B cell (primary cell): ENCODE measurements around the gene LZTFL1. TPM values are rescaled to one million over a fixed set of nuclear protein-coding genes. Genes with fewer than 3 reads are reported as not detected.

Experiments used
- ATAC-seq: fragments of 200-7000 bp; cut with Tn5 transposase; one replicate; pipeline ENCODE4 v1.10.0; 2021; ENCODE audit warnings: low read depth, mild to moderate bottlenecking, moderate number of reproducible peaks, moderate library complexity
- CTCF ChIA-PET: fragments of 350-600 bp; sonication (Branson Sonifier 250); formaldehyde crosslinking; loops from one replicate; lab custom pipeline; 2021; ENCODE audit warnings: antibody characterized with exemption, inconsistent platforms; lab: Charles Lee
- POLR2A ChIA-PET: fragments of 350-600 bp; sonication (Branson Sonifier 250); formaldehyde crosslinking; loops from one replicate; lab custom pipeline; 2021; ENCODE audit warnings: antibody characterized with exemption; lab: Charles Lee
- DNase-seq: peaks from one replicate; pipeline ENCODE4 v3.0.0; 2013
- H2AFZ ChIP-seq: 2 replicates; pipeline ENCODE4 v1.6.1; 2012; ENCODE audit warnings: mild to moderate bottlenecking, low read depth, low read length; ENCODE audit not compliant: insufficient read depth, poor library complexity, severe bottlenecking
- H3K27ac ChIP-seq, 2 donors: 1 replicate in 1 of 2; 2 replicates in 1 of 2; pipeline ENCODE4 v1.5.1; 2012 to 2013; ENCODE audit warnings: low read length in 2 of 2, mild to moderate bottlenecking in 2 of 2, moderate library complexity in 1 of 2
- H3K27me3 ChIP-seq, 4 experiments: fragments of 200-600 bp in 1 of 4; sonication (generic) in 1 of 4; replicated peaks in 1 of 4; 1 replicate in 2 of 4; 2 replicates in 2 of 4; pipeline versions ENCODE4 v1.6.1 to v1.7.0; 2013 to 2016; ENCODE audit warnings: low read length in 3 of 4, mild to moderate bottlenecking in 2 of 4, mixed read lengths in 1 of 4, moderate library complexity in 1 of 4; ENCODE audit not compliant: insufficient read depth in 4 of 4, control insufficient read depth in 3 of 4; ENCODE audit errors: control extremely low read depth in 1 of 4
- H3K36me3 ChIP-seq, 2 experiments: replicated peaks in 1 of 2; 1 replicate in 1 of 2; 2 replicates in 1 of 2; pipeline versions ENCODE4 v1.6.1 to v1.7.1; 2013; ENCODE audit warnings: low read length in 1 of 2; ENCODE audit not compliant: insufficient read depth in 2 of 2, control insufficient read depth in 1 of 2; ENCODE audit errors: control extremely low read depth in 1 of 2, extremely low read depth in 1 of 2
- H3K4me1 ChIP-seq, 2 donors: fragments of 200-600 bp in 1 of 2; sonication (generic) in 1 of 2; 1 replicate in 1 of 2; 2 replicates in 1 of 2; pipeline versions ENCODE4 v1.5.1 to v1.6.1; 2013 to 2017; ENCODE audit warnings: low read length in 2 of 2; ENCODE audit not compliant: control insufficient read depth in 2 of 2, insufficient read depth in 2 of 2
- H3K4me2 ChIP-seq: replicated peaks from 2 replicates; pipeline ENCODE3; 2012; ENCODE audit warnings: mild to moderate bottlenecking, low read depth, low read length; ENCODE audit not compliant: poor library complexity, severe bottlenecking
- H3K4me3 ChIP-seq, 5 experiments: fragments of 200-600 bp in 1 of 5; sonication (generic) in 1 of 5; 1 replicate in 3 of 5; 2 replicates in 2 of 5; pipeline versions ENCODE4 v1.5.1 to v1.7.0; 2011 to 2016; ENCODE audit warnings: low read length in 4 of 5, mild to moderate bottlenecking in 4 of 5, low read depth in 2 of 5, control low read depth in 1 of 5, moderate library complexity in 1 of 5; ENCODE audit not compliant: insufficient read depth in 1 of 5; ENCODE audit errors: control extremely low read depth in 1 of 5, extremely low read depth in 1 of 5
- H3K79me2 ChIP-seq: fragments of 200-600 bp; sonication (generic); one replicate; pipeline ENCODE4 v1.6.0; 2016; ENCODE audit warnings: low read length; ENCODE audit not compliant: control insufficient read depth, insufficient read depth
- H3K9ac ChIP-seq: fragments of 200-600 bp; sonication (generic); 2 replicates; pipeline ENCODE4 v1.6.1; 2017; ENCODE audit warnings: mild to moderate bottlenecking, low read length, moderate library complexity
- H3K9me3 ChIP-seq, 3 donors: one replicate each; pipeline versions ENCODE4 v1.6.1 to v1.7.1; 2013; ENCODE audit warnings: low read length in 2 of 3; ENCODE audit not compliant: control insufficient read depth in 2 of 3, insufficient read depth in 1 of 3; ENCODE audit errors: control extremely low read depth in 1 of 3
- H4K20me1 ChIP-seq: 2 replicates; pipeline ENCODE4 v1.6.0; 2012; ENCODE audit warnings: mild to moderate bottlenecking, low read length; ENCODE audit not compliant: insufficient read depth, control insufficient read depth, poor library complexity, severe bottlenecking
- H3K27ac Mint-ChIP-seq: one replicate; pipeline ENCODE4 v1.8.0; 2021; ENCODE audit warnings: mixed read lengths
- H3K27me3 Mint-ChIP-seq: one replicate; pipeline ENCODE4 v1.8.0; 2021; ENCODE audit warnings: mixed read lengths
- H3K4me1 Mint-ChIP-seq: one replicate; pipeline ENCODE4 v1.8.0; 2021; ENCODE audit warnings: mixed read lengths
- H3K4me3 Mint-ChIP-seq: one replicate; pipeline ENCODE4 v1.8.0; 2021; ENCODE audit warnings: mixed read lengths
- H3K9me3 Mint-ChIP-seq: one replicate; pipeline ENCODE4 v1.8.0; 2022; ENCODE audit warnings: mixed read lengths; ENCODE audit not compliant: insufficient read depth
- EZH2 ChIP-seq: IDR thresholded peaks from 2 replicates; pipeline ENCODE4 v1.6.1; 2012; ENCODE audit warnings: borderline replicate concordance, low read depth, mild to moderate bottlenecking, moderate library complexity, low read length; ENCODE audit not compliant: insufficient read depth, poor library complexity, severe bottlenecking
- WGBS: methylation state at CpG from one replicate; pipeline ENCODE4 v1.1.5; 2013; ENCODE audit warnings: missing lambda C conversion rate; ENCODE audit not compliant: insufficient coverage; 5-methylcytosine and 5-hydroxymethylcytosine counted together
- intact Hi-C: fragments of 100-400 bp; cut with micrococcal nuclease; formaldehyde crosslinking; loops from one replicate; pipeline ENCODE4 v1.10.0; 2022
- polyA plus RNA-seq: library from polyadenylated mRNA; depleted of rRNA; stranded (reverse); fragments of >200 nt; gene quantifications from 2 replicates; pipeline ENCODE4 v1.2.3, GENCODE V29; 2012
- total RNA-seq, 2 donors: library from RNA; stranded (reverse); fragments of 120-200 nt in 1 of 2; gene quantifications; 1 replicate in 1 of 2; 2 replicates in 1 of 2; pipeline versions ENCODE4 v1.2.3 to v1.2.4, GENCODE V29; 2013 to 2022
- TF ChIP-seq, protein P1 (sequence below): fragments of 200-600 bp; IDR thresholded peaks from one replicate; pipeline ENCODE4 v1.8.0; 2022; ENCODE audit warnings: antibody characterized with exemption, mild to moderate bottlenecking

LZTFL1 gene
- total and polyA plus RNA-seq, 2 donors (not counting 1 experiment from before 2014, with no cell fraction given), result 16.5 to 17.8 TPM

DNA sequence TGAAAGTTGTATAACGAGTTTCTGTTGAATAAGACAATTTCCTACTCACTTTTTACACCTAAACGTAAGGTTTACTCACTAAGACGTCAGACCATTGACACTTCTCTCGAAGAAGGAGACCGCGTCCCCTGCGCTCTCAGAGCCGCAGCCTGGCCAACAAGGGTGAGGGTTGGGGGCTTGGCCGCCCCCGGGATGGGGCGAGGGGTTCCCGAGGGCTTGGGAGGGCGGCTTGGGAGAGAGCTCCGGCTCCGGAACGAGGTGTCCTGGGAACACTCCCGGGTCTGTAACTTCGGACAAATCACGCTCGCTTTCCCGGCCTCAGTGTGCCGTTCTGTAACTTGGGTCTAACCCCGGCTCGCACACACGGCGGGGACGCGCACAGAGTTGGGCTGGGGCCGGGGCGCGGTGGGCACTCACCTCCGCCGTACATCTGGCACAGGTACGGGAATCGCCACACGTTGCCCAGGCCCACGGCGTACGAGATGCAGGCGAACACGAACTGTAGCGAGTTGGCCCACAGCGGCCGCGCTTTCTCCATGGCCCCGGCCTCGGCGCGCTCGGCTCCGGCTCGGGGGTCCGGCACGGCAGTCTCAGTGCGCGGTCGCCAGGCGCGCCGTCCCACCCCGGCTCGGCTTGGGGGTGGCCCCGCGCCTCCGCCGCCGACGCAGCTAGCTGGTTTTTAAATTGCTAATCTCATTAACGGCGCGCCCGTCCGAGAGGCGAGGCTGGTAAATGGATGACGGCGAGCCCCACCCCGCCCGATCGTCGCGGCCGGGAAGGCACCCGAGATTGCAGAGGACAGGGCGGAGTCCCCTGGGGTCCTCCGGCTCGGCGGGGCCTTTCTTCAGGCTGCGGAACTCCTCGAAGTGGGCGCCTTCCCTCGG, 45.8 kb downstream of the LZTFL1 start, which contains the start of gene SLC6A20:
Gene SLC6A20 (minus strand): TSS at position 655 of the 884 bp plus-strand sequence. CDS start 117 bp downstream, at position 538.
- DNase-seq, result peak; percentile 40
- ChIA-PET CTCF (no interaction called here), POLR2A (no interaction called here)
- Mint-ChIP-seq H3K4me3 (peak within 1 kb of the TSS; percentile 79), H3K9me3 (no peaks in the 10 kb centered on the region), H3K4me1 (peaks cover 28% of the 10 kb centered on the region), H3K27me3 (peaks cover 43% of the 10 kb centered on the region), H3K27ac (no peak within 1 kb of the TSS)
- Histone ChIP-seq H3K9me3 (peaks cover 0 to 4% (median 0%) of the 10 kb centered on the region in 3 donors), H3K27ac (no peak within 1 kb of the TSS), H3K4me2 (peak within 1 kb of the TSS; percentile 84), H3K36me3 (no peaks in the 10 kb centered on the region), H3K4me1 (peaks cover 28 to 32% of the 10 kb centered on the region in 2 donors), H3K4me3 (peak within 1 kb of the TSS in 4 of 5 experiments; percentile 21 to 49 (median 44)), H3K9ac (peak within 1 kb of the TSS; percentile 55), H3K79me2 (no peaks in the 10 kb centered on the region), H2AFZ (peak within 1 kb of the TSS; percentile 77), H3K27me3 (peaks cover 0 to 32% (median 18%) of the 10 kb centered on the region in 4 experiments), H4K20me1 (no peaks in the 10 kb centered on the region)
- WGBS, result 4% methylated on average over 82 of the region's 91 CpGs
- TF ChIP-seq, protein P1, sequence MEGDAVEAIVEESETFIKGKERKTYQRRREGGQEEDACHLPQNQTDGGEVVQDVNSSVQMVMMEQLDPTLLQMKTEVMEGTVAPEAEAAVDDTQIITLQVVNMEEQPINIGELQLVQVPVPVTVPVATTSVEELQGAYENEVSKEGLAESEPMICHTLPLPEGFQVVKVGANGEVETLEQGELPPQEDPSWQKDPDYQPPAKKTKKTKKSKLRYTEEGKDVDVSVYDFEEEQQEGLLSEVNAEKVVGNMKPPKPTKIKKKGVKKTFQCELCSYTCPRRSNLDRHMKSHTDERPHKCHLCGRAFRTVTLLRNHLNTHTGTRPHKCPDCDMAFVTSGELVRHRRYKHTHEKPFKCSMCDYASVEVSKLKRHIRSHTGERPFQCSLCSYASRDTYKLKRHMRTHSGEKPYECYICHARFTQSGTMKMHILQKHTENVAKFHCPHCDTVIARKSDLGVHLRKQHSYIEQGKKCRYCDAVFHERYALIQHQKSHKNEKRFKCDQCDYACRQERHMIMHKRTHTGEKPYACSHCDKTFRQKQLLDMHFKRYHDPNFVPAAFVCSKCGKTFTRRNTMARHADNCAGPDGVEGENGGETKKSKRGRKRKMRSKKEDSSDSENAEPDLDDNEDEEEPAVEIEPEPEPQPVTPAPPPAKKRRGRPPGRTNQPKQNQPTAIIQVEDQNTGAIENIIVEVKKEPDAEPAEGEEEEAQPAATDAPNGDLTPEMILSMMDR, result no peak
- TF ChIP-seq EZH2, result no peak
- intact Hi-C loops, result no loop called here
- ATAC-seq, result peak; percentile 31

DNA sequence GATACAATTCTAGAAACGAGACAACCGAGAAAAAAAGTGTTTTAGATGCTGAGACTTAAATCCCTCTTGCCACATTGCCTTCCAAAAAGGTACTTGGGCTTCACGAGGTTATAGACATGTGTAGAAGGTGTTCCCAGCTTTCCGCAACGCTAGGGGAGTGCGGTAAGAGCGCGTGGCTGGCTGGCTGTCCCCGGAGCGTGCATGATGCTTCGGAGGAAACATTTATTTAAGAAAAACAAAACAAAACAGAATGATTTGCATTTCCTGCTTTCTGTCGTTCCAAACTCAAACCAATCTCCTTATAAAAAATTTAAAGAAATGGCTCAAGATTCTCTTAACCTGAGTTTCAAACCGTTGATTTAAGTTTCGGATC, 46.4 kb downstream of the LZTFL1 start:
- no peaks in the 10 kb centered on the region for H3K9me3 Mint-ChIP-seq
- peak overlapping the region; percentile 79 for H3K4me3 Mint-ChIP-seq
- peaks cover 28 to 32% of the 10 kb centered on the region in 2 donors for H3K4me1 ChIP-seq
- no peak overlapping the region for H3K27ac Mint-ChIP-seq
- ATAC-seq (no peak), DNase-seq (no peak)
- no peak overlapping the region for H2AFZ ChIP-seq
- 65% methylated on average over 8 of the region's 14 CpGs for WGBS
- H3K36me3 ChIP-seq, result no peaks in the 10 kb centered on the region
- H3K27me3 ChIP-seq, result peaks cover 0 to 32% (median 18%) of the 10 kb centered on the region in 4 experiments
- no peak overlapping the region for H3K27ac ChIP-seq
- peak overlapping the region; percentile 55 for H3K9ac ChIP-seq
- CTCF ChIA-PET, result no interaction called here
- H3K4me3 ChIP-seq, result peak overlapping the region in 3 of 5 experiments; percentile 21 to 49 (median 45)
- H3K27me3 Mint-ChIP-seq, result peaks cover 45% of the 10 kb centered on the region
- H3K4me1 Mint-ChIP-seq, result peaks cover 30% of the 10 kb centered on the region
- H3K79me2 ChIP-seq, result no peaks in the 10 kb centered on the region
- H4K20me1 ChIP-seq, result no peaks in the 10 kb centered on the region
- TF ChIP-seq EZH2, result no peak
- peak overlapping the region; percentile 84 for H3K4me2 ChIP-seq
- POLR2A ChIA-PET, result no interaction called here
- H3K9me3 ChIP-seq, result peaks cover 0 to 6% (median 0%) of the 10 kb centered on the region in 3 donors
- intact Hi-C loops, result no loop called here
